PC-3 (cell line): ENCODE data around the gene PLCXD1. TPM values are rescaled to one million over a fixed set of nuclear protein-coding genes. Genes with fewer than 3 reads are reported as not detected.
A peak's percentile ranks its signal among the peaks of the same experiment; 100 is the strongest.
"Not testable (repeated sequence)": the region's sequence is repeated elsewhere in the genome, so short reads cannot be mapped to it uniquely, and the experiment has no call there.

Experiments used
- ATAC-seq: fragments of 200-7000 bp; cut with Tn5 transposase; 2 replicates; pipeline ENCODE4 v1.9.1; 2020; ENCODE audit warnings: mild to moderate bottlenecking, moderate library complexity
- BruUV-seq: library from RNA; stranded (reverse); fragments of 400-500 nt; replicated peaks from 2 replicates; lab custom pipeline; 2021; lab: Mats Ljungman, UMichigan
- CTCF ChIA-PET: fragments of 300-600 bp; sonication (Branson Sonifier 250); formaldehyde crosslinking; loops from one replicate; lab custom pipeline; 2022; ENCODE audit warnings: antibody characterized with exemption; lab: Charles Lee
- POLR2A ChIA-PET: fragments of 300-600 bp; sonication (Branson Sonifier 250); formaldehyde crosslinking; loops from one replicate; lab custom pipeline; 2022; ENCODE audit warnings: antibody characterized with exemption; ENCODE audit not compliant: unreplicated experiment; lab: Charles Lee
- DNase-seq: peaks from one replicate; pipeline ENCODE4 v3.0.0-alpha.2; 2015
- H2AFZ ChIP-seq: fragments of 300-600 bp; sonication (generic); 2 replicates; pipeline ENCODE4 v1.6.0; 2016; ENCODE audit warnings: antibody characterized with exemption, low read length
- H3F3A ChIP-seq: fragments of 300-600 bp; sonication (generic); one replicate; pipeline ENCODE4 v1.6.0; 2017; ENCODE audit warnings: antibody characterized with exemption, low read length, control low read depth, mild to moderate bottlenecking; ENCODE audit not compliant: unreplicated experiment
- H3K27ac ChIP-seq: fragments of 300-600 bp; sonication (generic); 2 replicates; pipeline ENCODE4 v1.5.1; 2016; ENCODE audit warnings: mild to moderate bottlenecking, low read length
- H3K27me3 ChIP-seq: fragments of 300-600 bp; sonication (generic); 2 replicates; pipeline ENCODE4 v1.6.1; 2016; ENCODE audit warnings: low read length, mixed read lengths
- H3K36me3 ChIP-seq: fragments of 300-600 bp; sonication (generic); 2 replicates; pipeline ENCODE4 v1.6.1; 2016; ENCODE audit warnings: low read depth, mixed run types, low read length, mixed read lengths
- H3K4me1 ChIP-seq: fragments of 300-600 bp; sonication (generic); 2 replicates; pipeline ENCODE4 v1.5.1; 2016; ENCODE audit warnings: low read length; ENCODE audit not compliant: insufficient read depth
- H3K4me2 ChIP-seq: fragments of 300-600 bp; sonication (generic); 2 replicates; pipeline ENCODE4 v1.6.0; 2016; ENCODE audit warnings: low read length
- H3K4me3 ChIP-seq: fragments of 300-600 bp; sonication (generic); 2 replicates; pipeline ENCODE4 v1.5.1; 2016; ENCODE audit warnings: mild to moderate bottlenecking, low read length, mixed read lengths
- H3K79me2 ChIP-seq: fragments of 300-600 bp; sonication (generic); 2 replicates; pipeline ENCODE4 v1.6.1; 2017; ENCODE audit warnings: low read length, mixed read lengths
- H3K9ac ChIP-seq: fragments of 300-600 bp; sonication (generic); 2 replicates; pipeline ENCODE4 v1.6.0; 2016; ENCODE audit warnings: mild to moderate bottlenecking, low read length
- H3K9me2 ChIP-seq: fragments of 300-600 bp; sonication (generic); replicated peaks from 2 replicates; pipeline ENCODE4 v1.6.1; 2016; ENCODE audit warnings: mixed run types, low read length, mixed read lengths
- H3K9me3 ChIP-seq: fragments of 300-600 bp; sonication (generic); 2 replicates; pipeline ENCODE4 v1.6.1; 2016; ENCODE audit warnings: low read length, mixed read lengths
- H4K20me1 ChIP-seq: fragments of 300-600 bp; sonication (generic); 2 replicates; pipeline ENCODE4 v1.6.1; 2016; ENCODE audit warnings: low read length, mixed read lengths
- EZH2 ChIP-seq: fragments of 300-600 bp; sonication (generic); IDR thresholded peaks from one replicate; pipeline ENCODE4 v1.6.1; 2017; ENCODE audit warnings: antibody characterized with exemption, mild to moderate bottlenecking, low read length; ENCODE audit not compliant: unreplicated experiment
- EZH2phosphoT487 ChIP-seq: fragments of 300-600 bp; sonication (generic); IDR thresholded peaks from 2 replicates; pipeline ENCODE4 v1.6.1; 2018; ENCODE audit warnings: mild to moderate bottlenecking, antibody characterized with exemption, low read length, borderline replicate concordance
- intact Hi-C: fragments of 100-400 bp; cut with micrococcal nuclease; formaldehyde crosslinking; loops from 2 replicates; pipeline ENCODE4 v1.9.0; 2023
- total RNA-seq: library from RNA; depleted of rRNA; stranded (reverse); fragments of >200 nt; gene quantifications from 2 replicates; pipeline ENCODE4 v1.2.3, GENCODE V29; 2014
- TF ChIP-seq, protein P1 (sequence below): fragments of 300-600 bp; sonication (generic); conservative IDR thresholded peaks from 2 replicates; pipeline ENCODE4 v1.5.1; 2017; ENCODE audit warnings: antibody characterized with exemption, low read depth, mild to moderate bottlenecking, low read length

Gene PLCXD1
- total RNA-seq, 1 experiment from 2014 or later = 25.7 TPM

DNA sequence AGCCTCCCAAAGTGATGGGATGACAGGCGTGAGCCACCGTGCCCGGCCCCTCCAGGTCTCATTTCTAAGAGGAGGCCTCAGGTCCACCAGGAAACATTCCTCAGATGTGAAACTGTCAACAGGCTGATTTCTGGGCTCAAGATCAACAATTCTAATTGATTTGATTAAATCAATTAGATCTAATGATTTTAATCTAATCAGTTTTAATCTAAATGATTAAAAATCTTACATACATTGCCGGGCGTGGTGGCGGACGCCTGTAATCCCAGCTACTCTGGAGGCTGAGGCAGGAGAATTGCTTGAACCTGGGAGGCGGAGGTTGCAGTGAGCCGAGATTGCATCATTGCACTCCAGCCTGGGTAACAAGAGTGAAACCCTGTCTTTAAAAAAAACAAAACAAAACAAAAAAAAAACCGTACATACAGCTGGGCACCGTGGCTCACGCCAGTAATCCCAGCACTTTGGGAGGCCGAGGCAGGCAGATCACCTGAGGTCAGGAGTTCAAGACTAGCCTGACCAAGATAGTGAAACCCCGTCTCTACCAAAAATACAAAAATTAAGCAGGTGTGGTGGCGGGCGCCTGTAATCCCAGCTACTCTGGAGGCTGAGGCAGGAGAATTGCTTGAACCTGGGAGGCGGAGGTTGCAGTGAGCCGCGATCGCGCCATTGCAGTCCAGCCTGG, 960 bp downstream of the PLCXD1 start:
- H3K9me3 ChIP-seq, H3K4me2 ChIP-seq, H3K4me1 ChIP-seq, H3K9me2 ChIP-seq, POLR2A ChIA-PET, H3K4me3 ChIP-seq, H2AFZ ChIP-seq, ATAC-seq, H3K9ac ChIP-seq, H3F3A ChIP-seq, DNase-seq, H3K79me2 ChIP-seq, BruUV-seq, H3K27me3 ChIP-seq, CTCF ChIA-PET, H4K20me1 ChIP-seq, H3K27ac ChIP-seq: not testable (repeated sequence)
- intact Hi-C loops = loop anchor here (5.0 kb wide), 1 partner anchor 35 kb away; the partner anchor contains the start of gene GTPBP6
- H3K36me3 ChIP-seq = peaks cover 12% of the 10 kb centered on the region

DNA sequence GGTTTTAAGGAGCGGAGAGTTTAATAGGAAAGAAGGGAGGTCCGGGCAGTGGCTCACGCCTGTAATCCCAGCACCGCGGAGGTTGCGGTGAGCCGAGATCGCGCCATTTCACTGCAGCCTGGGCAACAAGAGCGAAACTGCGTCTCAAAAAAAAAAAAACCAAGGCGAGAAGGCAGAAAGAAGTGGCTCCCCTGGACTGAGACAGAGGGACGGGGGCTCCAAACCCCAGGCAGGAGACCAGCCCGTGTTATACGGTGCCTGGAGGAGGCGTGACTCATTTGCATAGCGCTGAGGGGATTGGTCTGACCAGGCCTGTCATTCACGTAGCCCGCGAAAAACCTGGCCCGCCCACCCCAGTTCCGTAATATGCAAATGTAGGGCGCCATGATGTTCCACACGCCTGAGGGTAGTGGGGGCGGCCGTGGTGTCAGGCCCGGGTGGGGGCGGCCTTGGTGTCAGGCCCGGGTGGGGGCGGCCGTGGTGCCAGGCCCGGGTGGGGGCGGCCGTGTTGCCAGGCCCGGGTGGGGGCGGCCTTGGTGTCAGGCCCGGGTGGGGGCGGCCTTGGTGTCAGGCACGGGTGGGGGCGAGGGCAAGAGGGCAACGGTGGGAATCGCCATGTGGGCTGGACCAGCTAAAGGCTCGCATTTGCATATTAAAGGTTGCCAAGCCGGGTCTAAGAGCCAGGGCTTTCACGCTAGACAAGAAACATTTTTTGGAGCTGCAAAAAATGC, 2.1 kb downstream of the PLCXD1 start:
- Histone ChIP-seq H3K27ac (no peak overlapping the region), H3K4me3 (peak overlapping the region; percentile 71), H3K4me2 (peak overlapping the region; percentile 87), H3K9me2 (no peaks in the 10 kb centered on the region), H3K27me3 (no peaks in the 10 kb centered on the region), H3K79me2 (no peaks in the 10 kb centered on the region), H2AFZ (peak overlapping the region; percentile 87), H3K4me1 (no peaks in the 10 kb centered on the region), H3K36me3 (peaks cover 12% of the 10 kb centered on the region), H3F3A (no peaks in the 10 kb centered on the region), H3K9me3 (no peaks in the 10 kb centered on the region), H3K9ac (peak overlapping the region; percentile 74), H4K20me1 (no peaks in the 10 kb centered on the region)
- peak; percentile 100 for ATAC-seq
- no TSS peak for BruUV-seq
- TF ChIP-seq EZH2phosphoT487 (no peak), EZH2 (no peak)
- TF ChIP-seq, protein P1, sequence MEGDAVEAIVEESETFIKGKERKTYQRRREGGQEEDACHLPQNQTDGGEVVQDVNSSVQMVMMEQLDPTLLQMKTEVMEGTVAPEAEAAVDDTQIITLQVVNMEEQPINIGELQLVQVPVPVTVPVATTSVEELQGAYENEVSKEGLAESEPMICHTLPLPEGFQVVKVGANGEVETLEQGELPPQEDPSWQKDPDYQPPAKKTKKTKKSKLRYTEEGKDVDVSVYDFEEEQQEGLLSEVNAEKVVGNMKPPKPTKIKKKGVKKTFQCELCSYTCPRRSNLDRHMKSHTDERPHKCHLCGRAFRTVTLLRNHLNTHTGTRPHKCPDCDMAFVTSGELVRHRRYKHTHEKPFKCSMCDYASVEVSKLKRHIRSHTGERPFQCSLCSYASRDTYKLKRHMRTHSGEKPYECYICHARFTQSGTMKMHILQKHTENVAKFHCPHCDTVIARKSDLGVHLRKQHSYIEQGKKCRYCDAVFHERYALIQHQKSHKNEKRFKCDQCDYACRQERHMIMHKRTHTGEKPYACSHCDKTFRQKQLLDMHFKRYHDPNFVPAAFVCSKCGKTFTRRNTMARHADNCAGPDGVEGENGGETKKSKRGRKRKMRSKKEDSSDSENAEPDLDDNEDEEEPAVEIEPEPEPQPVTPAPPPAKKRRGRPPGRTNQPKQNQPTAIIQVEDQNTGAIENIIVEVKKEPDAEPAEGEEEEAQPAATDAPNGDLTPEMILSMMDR = no peak
- CTCF ChIA-PET = no interaction called here
- peak; percentile 76 for DNase-seq
- POLR2A ChIA-PET = no interaction called here
- intact Hi-C loops = loop anchor here (5.0 kb wide), 1 partner anchor 34 kb away; the partner anchor contains the start of gene GTPBP6

DNA sequence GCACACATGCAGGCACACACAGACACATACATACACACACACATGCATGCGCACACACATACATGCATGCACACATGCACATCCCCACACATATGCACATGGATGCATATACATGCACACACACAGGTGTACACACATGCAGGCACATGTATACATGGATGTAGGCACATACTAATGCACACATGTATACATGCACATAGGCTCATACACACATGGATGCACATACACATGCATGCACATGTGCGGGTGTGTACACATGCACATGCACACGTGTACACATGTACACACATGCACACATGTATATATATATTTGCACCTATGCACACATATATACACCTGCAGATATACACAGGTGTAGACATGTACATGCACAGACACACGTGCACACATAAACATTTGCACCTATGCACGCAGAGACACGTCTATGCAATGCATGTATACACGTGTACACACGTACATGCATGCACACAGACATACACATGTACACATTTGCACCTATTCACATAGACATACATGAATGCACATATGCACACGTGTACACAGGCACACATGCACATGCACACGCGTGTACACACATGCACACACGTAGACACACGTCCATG, 4.0 kb downstream of the PLCXD1 start:
- H3K9ac ChIP-seq = no peak overlapping the region
- no peak for ATAC-seq
- peaks cover 12% of the 10 kb centered on the region for H3K36me3 ChIP-seq
- H3K27ac ChIP-seq = no peak overlapping the region
- intact Hi-C loops = no loop called here
- no peak overlapping the region for H3K4me2 ChIP-seq
- BruUV-seq = no TSS peak
- no peak overlapping the region for H2AFZ ChIP-seq
- H3K4me1 ChIP-seq = no peaks in the 10 kb centered on the region
- no peak for TF ChIP-seq EZH2
- no peak for TF ChIP-seq EZH2phosphoT487
- TF ChIP-seq, protein P1 = no peak
- H3F3A ChIP-seq = no peaks in the 10 kb centered on the region
- no peaks in the 10 kb centered on the region for H3K9me2 ChIP-seq
- no peak for DNase-seq
- no peaks in the 10 kb centered on the region for H3K27me3 ChIP-seq
- POLR2A ChIA-PET = no interaction called here
- no peak overlapping the region for H3K4me3 ChIP-seq
- H4K20me1 ChIP-seq = no peaks in the 10 kb centered on the region
- CTCF ChIA-PET = no interaction called here
- no peaks in the 10 kb centered on the region for H3K79me2 ChIP-seq
- H3K9me3 ChIP-seq = no peaks in the 10 kb centered on the region
